Measurements from ENCODE around the gene OTOR.

The OTOR gene

GRCh38 chr20:16749573-16749972 lies 1.4 kb downstream of the OTOR start:
- DNase-seq (ENCODE audit: low read depth) = no peak

- no peak for DNase-seq (ENCODE audit: low read depth)
Observed at GRCh38 chr20:16752082-16752481, 3.9 kb downstream of the OTOR start.

- no peak for DNase-seq (ENCODE audit: low read depth)
Observed at GRCh38 chr20:16752901-16753300, 4.7 kb downstream of the OTOR start.

- no peak for DNase-seq (ENCODE audit: low read depth)
Observed at GRCh38 chr20:16758454-16759180, 10.5 kb downstream of the OTOR start.

GRCh38 chr20:16759181-16759563 lies 11.0 kb downstream of the OTOR start:
- no peak for DNase-seq (ENCODE audit: low read depth)

- no peak for DNase-seq (ENCODE audit: low read depth)
Observed at GRCh38 chr20:16760431-16761304, 12.5 kb downstream of the OTOR start.

GRCh38 chr20:16761305-16761829 lies 13.2 kb downstream of the OTOR start:
- DNase-seq (ENCODE audit: low read depth) = peak; percentile 33

GRCh38 chr20:16764560-16764959 lies 16.4 kb downstream of the OTOR start:
- DNase-seq (ENCODE audit: low read depth) = no peak

- DNase-seq (ENCODE audit: low read depth) = no peak
Observed at GRCh38 chr20:16771213-16771612, 23.1 kb downstream of the OTOR start.

GRCh38 chr20:16775961-16776360 lies 27.8 kb downstream of the OTOR start:
- DNase-seq (ENCODE audit: low read depth) = no peak

GRCh38 chr20:16777126-16777525 lies 29.0 kb downstream of the OTOR start:
- DNase-seq (ENCODE audit: low read depth) = no peak

- no peak for DNase-seq (ENCODE audit: low read depth)
Observed at GRCh38 chr20:16778159-16778558, 30.0 kb downstream of the OTOR start.

- no peak for DNase-seq (ENCODE audit: low read depth)
Observed at GRCh38 chr20:16781496-16781895, 33.3 kb downstream of the OTOR start.

- no peak for DNase-seq (ENCODE audit: low read depth)
Observed at GRCh38 chr20:16785226-16785625, 37.1 kb downstream of the OTOR start.
